NOMO-1 (cell line): ENCODE data around the gene NKTR.
"Not testable (repeated sequence)": the region's sequence is repeated elsewhere in the genome, so short reads cannot be mapped to it uniquely, and the experiment has no call there.

Source experiments
- DNase-seq, 2 experiments: peaks; one replicate each; lab custom pipeline; 2025; ENCODE audit not compliant: unreplicated experiment in 2 of 2; lab: John Stamatoyannopoulos, UW

Gene NKTR

DNA sequence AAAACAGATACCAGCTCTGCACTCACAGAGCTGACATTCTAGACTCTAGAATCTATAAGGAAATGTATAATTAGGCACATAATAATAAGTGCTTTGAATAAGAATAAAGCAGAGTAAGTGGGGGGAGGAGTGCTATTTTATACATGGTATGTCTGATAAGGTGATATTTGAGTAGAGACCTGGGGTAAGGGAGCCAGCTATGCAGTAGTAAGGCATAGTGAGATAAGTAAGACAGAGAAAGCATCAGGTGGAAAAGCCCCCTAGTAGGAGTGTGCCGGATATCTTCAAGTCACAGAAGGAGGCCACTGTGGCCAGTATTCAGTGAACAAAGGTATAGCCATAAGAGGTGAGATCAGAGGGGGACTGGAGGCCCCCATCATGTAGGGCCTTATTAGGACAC, 6.9 kb upstream of the NKTR start:
- DNase-seq: no peak

- no peak for DNase-seq
Observed at GRCh38 chr3:42595682-42596081, 4.8 kb upstream of the NKTR start.

GRCh38 chr3:42597098-42597497, 3.4 kb upstream of the NKTR start:
- not testable (repeated sequence) for DNase-seq

GRCh38 chr3:42600958-42601675, 631 bp downstream of the NKTR start:
- DNase-seq: peak; percentile 51 to 84

- DNase-seq: peak in 1 of 2 experiments; percentile 28
Observed at GRCh38 chr3:42601896-42602581, 1.6 kb downstream of the NKTR start.

- no peak for DNase-seq
Observed at GRCh38 chr3:42602961-42603360, 2.5 kb downstream of the NKTR start.

GRCh38 chr3:42605546-42606173, 5.2 kb downstream of the NKTR start:
- DNase-seq: no peak

DNA sequence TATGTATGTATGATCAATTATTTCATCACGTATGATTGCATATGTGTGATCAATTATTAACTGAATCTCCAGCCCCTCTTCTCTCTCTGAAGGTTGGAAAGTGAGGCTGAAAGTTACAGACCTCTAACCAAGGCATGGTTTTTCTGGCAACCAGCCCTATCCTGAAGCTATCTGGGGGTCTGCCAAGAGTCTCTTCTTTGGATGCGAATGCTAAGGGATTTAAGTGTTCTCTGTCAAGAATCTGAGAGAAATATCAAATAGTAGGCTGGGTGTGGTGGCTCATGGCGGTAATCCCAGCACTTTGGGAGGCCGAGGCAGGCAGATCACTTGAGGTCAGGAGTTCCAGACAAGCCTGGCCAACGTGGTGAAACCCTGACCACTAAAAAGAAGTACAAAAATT, 8.1 kb downstream of the NKTR start:
- no peak for DNase-seq

DNA sequence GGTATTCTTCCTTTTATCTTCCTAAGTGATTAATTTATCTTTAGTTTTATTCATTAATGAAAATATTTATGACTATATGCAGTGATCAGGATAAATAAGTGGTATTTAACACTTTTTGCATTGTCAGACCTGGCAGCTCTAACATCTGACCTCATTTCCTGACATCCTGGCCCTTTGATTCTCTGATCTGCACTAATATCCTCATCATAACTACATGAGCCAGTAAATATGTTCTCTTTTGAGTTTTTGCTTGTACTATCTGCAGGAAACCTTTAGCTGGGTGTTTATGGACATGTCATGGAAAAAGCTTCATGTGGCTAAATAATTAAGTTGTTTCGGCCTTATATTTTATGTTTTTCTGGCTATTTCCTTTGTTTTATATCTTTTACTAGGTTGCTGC, 10.5 kb downstream of the NKTR start:
- DNase-seq: no peak

- DNase-seq: peak in 1 of 2 experiments; percentile 12
Observed at GRCh38 chr3:42612217-42612616, 11.7 kb downstream of the NKTR start.

- no peak for DNase-seq
Observed at GRCh38 chr3:42612928-42613327, 12.4 kb downstream of the NKTR start.

DNA sequence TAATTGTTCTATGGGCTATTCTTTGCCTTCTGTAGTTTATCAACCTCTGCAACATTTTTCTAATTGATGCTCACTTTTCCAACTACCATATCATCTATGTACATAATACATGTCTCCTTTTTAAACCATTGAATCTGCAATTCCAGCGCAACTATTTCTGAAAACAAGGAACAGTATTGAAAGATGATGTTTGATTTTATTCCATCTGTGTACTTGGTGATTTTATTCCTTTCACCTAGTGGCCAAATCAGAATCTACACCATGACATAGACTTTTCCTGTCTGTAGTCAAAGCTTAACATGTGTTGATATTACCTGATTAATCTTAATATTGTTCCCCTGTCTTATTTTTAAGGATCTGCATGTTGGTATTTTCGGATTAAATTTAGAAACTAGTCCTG, 13.0 kb downstream of the NKTR start:
- DNase-seq: no peak

DNA sequence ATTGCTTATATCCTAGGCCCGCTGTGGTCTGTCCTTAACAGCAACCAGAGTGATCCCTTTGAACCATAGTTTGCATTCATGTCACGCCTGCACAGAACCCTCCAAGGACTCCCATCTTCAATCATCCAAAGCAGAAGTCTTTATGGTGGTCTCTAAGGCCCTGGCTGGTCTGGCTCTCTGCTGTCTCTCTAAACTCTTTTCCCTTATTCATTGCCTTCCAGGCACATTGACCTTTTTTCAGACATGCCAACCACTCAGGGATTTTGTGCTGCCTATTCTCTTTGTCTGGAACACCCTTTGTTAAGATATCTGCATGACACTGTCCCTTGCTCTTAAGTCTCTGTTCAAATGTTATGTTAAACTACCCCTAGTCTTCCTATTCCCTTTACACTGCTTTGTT, 31.1 kb downstream of the NKTR start:
- DNase-seq: no peak

- no peak for DNase-seq
Observed at GRCh38 chr3:42632146-42632545, 31.7 kb downstream of the NKTR start.

GRCh38 chr3:42633544-42633943, 33.1 kb downstream of the NKTR start:
- DNase-seq: no peak

DNA sequence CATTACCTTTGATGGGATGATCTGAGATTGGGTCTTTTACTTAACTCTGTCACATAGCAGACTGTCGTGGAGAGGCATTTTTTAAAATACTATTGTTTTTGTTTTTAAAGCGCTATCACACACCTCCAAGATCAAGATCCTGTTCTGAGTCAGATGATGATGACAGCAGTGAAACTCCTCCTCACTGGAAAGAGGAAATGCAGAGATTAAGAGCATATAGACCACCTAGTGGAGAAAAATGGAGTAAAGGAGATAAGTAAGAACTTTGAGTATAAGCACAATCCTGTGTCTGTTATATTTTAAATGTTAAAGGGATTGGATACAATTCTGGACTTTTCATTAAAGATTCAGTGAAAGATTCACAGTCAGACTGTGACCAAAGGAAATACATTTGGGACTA, 34.6 kb downstream of the NKTR start:
- peak in 1 of 2 experiments; percentile 50 for DNase-seq

- DNase-seq: no peak
Observed at GRCh38 chr3:42637001-42637400, 36.5 kb downstream of the NKTR start.

DNA sequence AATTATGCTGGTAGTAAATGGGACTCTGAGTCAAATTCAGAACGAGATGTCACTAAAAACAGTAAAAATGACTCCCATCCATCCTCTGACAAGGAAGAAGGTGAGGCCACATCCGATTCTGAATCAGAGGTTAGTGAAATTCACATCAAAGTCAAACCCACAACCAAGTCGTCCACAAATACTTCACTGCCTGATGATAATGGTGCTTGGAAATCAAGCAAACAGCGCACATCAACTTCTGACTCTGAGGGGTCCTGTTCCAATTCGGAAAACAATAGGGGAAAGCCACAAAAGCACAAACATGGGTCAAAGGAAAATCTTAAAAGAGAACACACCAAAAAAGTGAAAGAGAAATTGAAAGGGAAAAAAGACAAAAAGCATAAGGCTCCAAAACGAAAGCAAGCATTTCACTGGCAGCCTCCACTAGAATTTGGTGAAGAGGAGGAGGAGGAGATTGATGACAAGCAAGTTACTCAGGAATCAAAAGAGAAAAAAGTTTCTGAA, 37.9 kb downstream of the NKTR start:
- no peak for DNase-seq

GRCh38 chr3:42639192-42639591, 38.7 kb downstream of the NKTR start:
- no peak for DNase-seq

- no peak for DNase-seq
Observed at GRCh38 chr3:42640129-42640528, 39.6 kb downstream of the NKTR start.

GRCh38 chr3:42640771-42641370, 40.4 kb downstream of the NKTR start:
- DNase-seq: no peak
